IPS-20b (cell line): ENCODE results near the gene ACKR4.

Source experiments
- H3K27ac ChIP-seq: one replicate; pipeline ENCODE4 v1.5.1; 2013; ENCODE audit warnings: low read length
- H3K27me3 ChIP-seq: 2 replicates; pipeline ENCODE4 v1.6.1; 2013; ENCODE audit warnings: mild to moderate bottlenecking, low read length, inconsistent platforms; ENCODE audit not compliant: insufficient read depth
- H3K36me3 ChIP-seq: 2 replicates; pipeline ENCODE4 v1.6.1; 2013; ENCODE audit warnings: low read depth, mild to moderate bottlenecking, inconsistent platforms, low read length, moderate library complexity; ENCODE audit not compliant: insufficient read depth
- H3K4me1 ChIP-seq: 2 replicates; pipeline ENCODE4 v1.6.1; 2013; ENCODE audit warnings: mild to moderate bottlenecking, control low read depth, inconsistent platforms, low read length, moderate library complexity; ENCODE audit not compliant: insufficient read depth
- H3K4me3 ChIP-seq: 2 replicates; pipeline ENCODE4 v1.5.1; 2013; ENCODE audit warnings: mild to moderate bottlenecking, low read length, inconsistent platforms
- H3K9ac ChIP-seq: 2 replicates; pipeline ENCODE4 v1.6.1; 2013; ENCODE audit warnings: low read depth, mild to moderate bottlenecking, inconsistent platforms, low read length, moderate library complexity
- H3K9me3 ChIP-seq: 2 replicates; pipeline ENCODE4 v1.6.1; 2013; ENCODE audit warnings: mild to moderate bottlenecking, low read depth, low read length, inconsistent platforms; ENCODE audit not compliant: insufficient read depth

ACKR4 gene

GRCh38 chr3:132642539-132642847 lies 45.4 kb downstream of the ACKR4 start:
- no peak overlapping the region for H3K9ac ChIP-seq
- no peak overlapping the region for H3K4me3 ChIP-seq
- no peak overlapping the region for H3K27ac ChIP-seq
- H3K36me3 ChIP-seq = peaks cover 9% of the 10 kb centered on the region; the same call in 1 of the 2 replicates
- H3K9me3 ChIP-seq = no peaks in the 10 kb centered on the region
- no peaks in the 10 kb centered on the region for H3K27me3 ChIP-seq
- H3K4me1 ChIP-seq = no peaks in the 10 kb centered on the region

GRCh38 chr3:132643366-132643765 lies 46.3 kb downstream of the ACKR4 start:
- H3K4me3 ChIP-seq = no peak overlapping the region
- H3K27ac ChIP-seq = no peak overlapping the region
- H3K9me3 ChIP-seq = no peaks in the 10 kb centered on the region
- H3K27me3 ChIP-seq = no peaks in the 10 kb centered on the region
- peaks cover 9% of the 10 kb centered on the region; the same call in 1 of the 2 replicates for H3K36me3 ChIP-seq
- H3K4me1 ChIP-seq = no peaks in the 10 kb centered on the region
- H3K9ac ChIP-seq = no peak overlapping the region

GRCh38 chr3:132645058-132645457 lies 48.0 kb downstream of the ACKR4 start:
- Histone ChIP-seq H3K4me3 (no peak overlapping the region), H3K9me3 (no peaks in the 10 kb centered on the region), H3K27ac (no peak overlapping the region), H3K36me3 (no peaks in the 10 kb centered on the region), H3K4me1 (no peaks in the 10 kb centered on the region), H3K27me3 (no peaks in the 10 kb centered on the region), H3K9ac (no peak overlapping the region)

- H3K9ac ChIP-seq = no peak overlapping the region
- H3K4me3 ChIP-seq = no peak overlapping the region
- no peaks in the 10 kb centered on the region for H3K4me1 ChIP-seq
- H3K9me3 ChIP-seq = no peaks in the 10 kb centered on the region
- H3K36me3 ChIP-seq = no peaks in the 10 kb centered on the region
- no peaks in the 10 kb centered on the region for H3K27me3 ChIP-seq
- H3K27ac ChIP-seq = no peak overlapping the region
These were observed 53.1 kb downstream of the ACKR4 start for GRCh38 chr3:132650153-132650552.
